GM11168 (cell line): ENCODE data around the gene IGF1R.

Experiments
- in situ Hi-C: fragments of 300-500 bp; cut with MboI; formaldehyde crosslinking; loops from one replicate; pipeline ENCODE4 v1.12.0; 2022; ENCODE audit warnings: low sequenced_read_pairs; ENCODE audit not compliant: unreplicated experiment

IGF1R gene

DNA sequence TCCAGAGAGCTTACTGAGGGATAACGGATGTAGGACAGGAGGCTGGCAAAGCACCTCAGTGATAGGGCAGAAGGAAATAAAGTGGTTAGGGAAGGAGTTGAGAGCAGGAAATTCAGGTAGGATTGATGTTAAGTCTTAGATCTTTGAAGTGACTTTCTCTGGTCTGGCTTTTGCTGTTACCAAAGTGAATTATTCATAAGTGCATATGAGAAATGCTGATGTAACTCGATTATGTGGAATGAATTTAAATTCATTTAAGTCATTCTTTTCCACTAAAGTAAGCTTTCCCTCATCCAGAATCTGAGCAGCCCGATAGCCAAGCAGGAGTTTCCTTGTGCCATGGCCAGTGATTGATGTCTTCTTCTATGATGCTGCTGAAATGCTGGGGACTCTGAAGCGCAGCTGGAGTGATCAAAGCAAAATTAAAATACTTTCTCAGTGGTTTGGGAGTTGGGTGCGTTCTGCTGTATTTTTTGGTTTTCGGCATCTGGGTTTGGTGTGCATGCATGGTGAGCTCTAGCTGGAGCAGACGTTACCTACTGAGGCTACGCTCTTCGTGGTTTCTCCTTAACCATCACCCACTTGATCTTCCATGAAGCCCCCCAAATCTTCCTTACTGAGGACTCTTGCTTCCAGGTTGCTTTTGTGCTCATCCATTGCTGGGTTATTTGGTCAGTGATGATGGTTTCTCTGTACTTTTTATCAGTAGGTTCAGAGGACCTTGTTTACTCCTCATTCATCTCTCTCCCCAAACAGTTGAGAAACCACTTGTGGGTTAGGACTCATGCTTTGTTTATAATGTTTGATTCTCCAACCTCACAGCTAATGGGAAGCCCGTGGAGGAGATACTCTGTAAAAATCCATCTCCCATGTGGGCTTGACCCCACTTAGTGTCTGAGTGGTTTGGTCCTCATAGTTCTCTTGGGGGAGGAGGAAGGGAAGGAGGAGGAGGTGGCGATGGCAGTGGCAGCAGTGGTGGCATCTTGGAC is 72.5 kb downstream of the IGF1R start:
- in situ Hi-C loops, result no loop called here

DNA sequence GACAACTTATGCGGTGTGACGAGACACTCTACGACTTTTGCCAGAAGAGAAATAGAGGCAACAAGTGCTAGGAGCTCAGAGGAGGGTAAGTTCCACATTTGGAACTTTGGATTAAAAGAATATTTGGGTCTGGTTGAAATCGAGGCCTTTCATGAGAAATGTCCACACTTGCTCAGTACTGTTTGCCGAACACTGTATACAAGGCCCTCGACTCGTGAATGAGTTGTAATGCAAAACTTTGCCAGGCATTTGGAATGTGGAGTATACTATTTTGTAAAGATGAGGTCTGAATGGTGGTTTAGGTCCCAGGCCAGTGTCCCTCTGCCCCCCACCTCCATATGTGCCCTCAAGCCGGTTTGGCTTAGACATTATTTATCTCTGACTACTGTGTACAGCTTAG is 73.9 kb downstream of the IGF1R start:
- in situ Hi-C loops, result no loop called here

DNA sequence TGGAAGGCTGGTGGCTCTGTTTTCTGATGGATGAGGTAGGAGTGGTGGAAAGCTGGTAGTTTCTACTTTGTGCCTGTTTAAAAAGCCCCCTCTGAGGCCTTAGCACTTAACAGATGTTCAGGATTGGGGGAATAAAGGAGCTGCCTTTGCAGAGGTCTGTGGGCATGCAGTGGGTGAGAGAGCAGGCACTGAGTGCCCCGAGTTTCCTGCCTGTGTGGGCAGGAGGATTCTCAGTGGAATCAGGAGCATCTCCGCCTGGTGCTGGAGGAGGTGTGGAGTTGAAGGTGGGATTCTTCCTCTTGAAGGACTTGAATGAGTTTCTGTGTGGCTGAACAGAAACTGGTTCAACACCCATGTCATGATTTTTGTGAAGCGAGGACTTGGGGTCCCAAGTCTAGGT is 74.3 kb downstream of the IGF1R start:
- in situ Hi-C loops, result no loop called here

DNA sequence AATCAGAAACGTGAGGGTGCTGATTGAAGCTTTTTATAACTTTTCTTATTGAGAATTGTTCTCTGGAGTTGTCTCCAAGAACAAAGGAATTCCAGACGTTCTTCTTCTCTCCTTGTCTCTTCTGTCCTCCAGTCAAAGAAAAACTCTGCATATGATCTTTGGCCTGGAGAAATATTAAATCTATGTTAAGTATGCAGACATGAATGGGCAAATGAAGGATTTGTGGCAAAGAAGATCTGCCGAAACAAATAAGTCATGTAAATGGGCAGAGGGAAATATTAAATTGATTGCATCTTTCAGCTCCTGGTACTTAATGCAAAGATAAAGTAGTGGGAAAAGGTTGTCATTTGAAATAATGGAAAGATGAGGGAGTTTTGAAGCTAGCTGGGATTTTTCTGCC is 74.9 kb downstream of the IGF1R start:
- in situ Hi-C loops, result no loop called here

- in situ Hi-C loops, result no loop called here
Measured at GRCh38 chr15:98724048-98724447, 75.7 kb downstream of the IGF1R start.

DNA sequence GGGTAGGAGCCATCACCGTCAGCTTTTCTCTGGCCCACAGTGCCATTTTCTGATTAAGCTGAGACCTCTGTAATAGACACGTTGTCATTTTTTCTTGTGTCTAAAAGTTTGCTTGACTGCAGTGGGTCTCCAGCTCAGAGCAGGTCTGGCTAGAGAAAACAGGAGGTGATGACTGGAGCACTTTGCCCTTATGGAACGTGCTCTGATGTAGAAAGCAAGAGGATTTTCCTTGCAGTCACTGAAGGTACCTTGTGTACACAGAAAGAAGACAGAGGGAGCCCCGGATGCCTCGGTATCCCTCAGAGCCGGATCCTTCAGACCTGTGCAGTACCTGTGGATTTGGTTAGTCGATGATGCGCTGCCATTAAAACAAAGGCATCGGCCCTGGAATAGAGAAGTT is 76.2 kb downstream of the IGF1R start:
- in situ Hi-C loops, result no loop called here

DNA sequence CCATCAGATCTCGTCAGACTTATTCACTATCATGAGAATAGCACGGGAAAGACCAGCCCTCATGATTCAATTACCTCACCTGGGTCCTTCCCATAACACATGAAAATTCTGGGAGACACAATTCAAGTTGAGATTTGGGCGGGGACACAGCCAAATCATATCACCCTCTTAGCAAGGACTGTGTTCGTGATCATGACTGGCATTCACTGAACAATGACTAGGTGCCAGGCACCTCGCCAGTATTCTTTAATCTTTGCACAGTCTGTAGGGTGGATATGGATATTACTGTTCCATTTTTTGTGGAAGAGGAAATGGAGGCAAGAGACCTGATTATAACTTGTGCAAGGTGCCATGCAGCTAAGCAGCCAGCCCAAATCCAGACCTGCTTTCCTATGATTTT is 77.5 kb downstream of the IGF1R start:
- in situ Hi-C loops, result no loop called here

DNA sequence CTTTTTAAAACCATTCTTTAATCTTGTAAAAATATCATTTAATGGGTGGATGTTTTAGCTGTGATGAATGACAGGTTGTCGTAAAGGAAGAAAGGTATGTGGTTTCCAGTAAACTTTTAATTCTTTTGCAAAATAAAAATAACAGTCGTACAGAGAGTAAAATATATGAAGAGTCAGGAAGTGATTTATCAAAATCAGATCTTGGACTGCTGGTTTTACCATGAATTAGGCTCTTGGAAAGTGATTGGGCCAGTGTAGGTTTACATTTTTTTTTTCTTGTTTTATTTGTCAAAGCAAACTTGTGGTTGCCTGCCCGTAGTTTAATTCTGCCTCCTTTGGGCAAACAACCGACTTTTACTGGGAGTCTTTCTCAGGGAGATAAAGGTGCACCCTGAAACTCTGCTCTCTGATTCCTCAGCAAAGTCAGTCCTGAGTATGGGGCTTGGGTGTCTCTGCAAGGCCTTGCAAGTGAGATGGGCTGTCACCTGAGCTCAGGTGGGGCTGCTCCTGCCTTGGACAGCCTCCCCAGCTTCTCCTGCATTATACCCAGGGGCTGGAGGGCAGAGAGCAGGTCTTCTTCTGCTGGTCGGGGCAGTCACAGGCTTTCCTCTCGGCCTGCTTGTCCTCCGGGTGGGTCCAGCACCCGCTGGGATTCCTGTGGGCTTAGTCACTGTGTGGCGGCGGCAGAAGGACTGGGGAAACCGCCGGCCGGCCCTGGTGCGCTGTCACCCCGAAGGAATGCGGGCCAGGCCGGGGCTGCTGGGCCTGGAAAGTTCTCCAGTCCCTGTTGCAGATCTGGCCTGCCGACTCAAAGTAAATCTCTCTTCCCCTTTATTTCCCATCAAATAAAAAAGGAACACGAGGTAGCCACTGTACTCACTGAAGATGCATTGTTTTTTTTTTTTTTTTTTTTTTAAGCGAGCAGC is 79.0 kb downstream of the IGF1R start:
- in situ Hi-C loops, result no loop called here

GRCh38 chr15:98728082-98728810 is 79.9 kb downstream of the IGF1R start:
- in situ Hi-C loops, result no loop called here

DNA sequence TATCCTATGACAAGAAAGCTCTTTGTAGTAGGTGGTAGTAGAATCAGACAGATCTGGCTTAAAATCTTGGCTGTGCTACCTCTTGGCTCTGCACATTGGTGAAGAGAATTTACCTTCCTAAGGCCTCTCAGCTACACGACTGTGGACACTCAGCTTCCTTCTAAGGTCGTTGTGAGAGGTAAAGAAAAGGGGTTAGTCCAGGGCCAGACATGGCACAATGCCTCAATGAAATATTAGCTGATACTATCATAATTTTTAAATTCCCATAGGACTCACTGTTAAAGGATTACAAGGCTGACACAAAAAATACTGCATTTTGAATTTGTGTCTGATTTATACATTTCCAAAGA is 80.4 kb downstream of the IGF1R start:
- in situ Hi-C loops, result no loop called here

DNA sequence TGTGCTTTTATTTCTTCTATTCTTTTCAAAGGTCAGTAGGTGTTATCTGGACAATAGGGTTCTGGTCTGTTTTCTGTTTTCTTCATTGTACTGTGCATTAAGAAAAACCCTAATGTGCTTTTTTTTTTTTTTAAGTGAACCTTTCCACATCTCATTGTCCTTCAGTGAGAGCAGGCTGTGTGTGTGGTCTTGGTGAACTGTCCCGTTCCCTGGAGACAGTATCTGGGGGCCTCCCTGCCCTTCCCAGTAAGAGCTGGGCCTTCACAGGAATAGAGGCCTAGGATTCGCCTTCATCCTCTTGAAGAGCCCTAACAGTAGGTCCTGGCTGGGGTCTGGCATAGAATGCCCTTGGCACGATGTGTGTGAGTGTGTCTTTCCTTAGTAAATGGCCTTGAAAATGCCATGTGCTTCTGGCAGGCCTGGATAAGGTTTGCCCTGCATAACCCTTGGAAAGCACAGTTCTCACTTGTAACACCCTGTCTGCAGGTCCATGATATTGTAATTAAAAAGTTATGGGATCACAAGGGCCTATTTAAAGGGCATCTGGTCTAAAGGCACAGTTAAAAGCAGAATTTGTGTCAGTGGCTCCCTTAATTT is 81.2 kb downstream of the IGF1R start:
- in situ Hi-C loops, result no loop called here

DNA sequence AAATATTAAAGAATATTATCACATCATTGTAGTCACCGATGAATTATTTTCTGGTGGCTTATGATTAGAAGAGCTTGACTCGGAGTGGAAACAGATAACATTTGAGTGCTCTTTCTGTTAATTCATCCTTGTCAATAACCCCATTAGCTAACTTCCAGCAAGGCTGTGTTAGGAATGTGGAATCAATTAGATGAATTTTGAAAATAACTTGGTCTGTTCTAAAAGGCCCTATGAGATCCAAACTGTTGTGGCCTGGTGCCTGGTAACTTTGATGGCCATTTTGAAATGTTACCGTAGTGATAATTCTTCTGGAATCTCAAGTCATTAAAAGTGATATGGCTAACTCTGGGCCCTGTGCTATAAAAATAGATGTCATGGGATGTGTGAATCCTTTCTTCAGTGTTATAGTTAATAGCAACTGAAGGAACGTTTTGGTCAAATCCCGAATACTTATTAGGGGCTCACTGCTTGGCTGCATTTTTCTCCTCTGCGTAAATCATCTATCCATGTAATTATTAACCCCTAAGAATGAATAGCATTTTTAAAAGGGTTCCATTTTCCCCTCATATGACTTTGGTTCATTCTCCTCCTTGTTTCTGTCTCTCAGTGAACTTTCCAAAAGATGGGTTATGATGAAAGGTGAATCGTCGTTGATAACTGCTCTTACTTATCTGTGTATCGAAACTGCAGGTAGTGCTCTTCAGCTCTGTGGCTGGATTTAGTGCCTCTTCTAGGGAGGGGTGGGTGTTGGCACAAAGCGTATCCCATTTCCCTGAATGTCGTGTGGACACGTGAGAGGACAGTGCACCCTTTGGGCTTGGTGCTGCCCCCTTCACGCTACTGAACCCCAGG is 82.7 kb downstream of the IGF1R start:
- in situ Hi-C loops, result no loop called here

GRCh38 chr15:98731712-98732450 is 83.5 kb downstream of the IGF1R start:
- in situ Hi-C loops, result no loop called here

DNA sequence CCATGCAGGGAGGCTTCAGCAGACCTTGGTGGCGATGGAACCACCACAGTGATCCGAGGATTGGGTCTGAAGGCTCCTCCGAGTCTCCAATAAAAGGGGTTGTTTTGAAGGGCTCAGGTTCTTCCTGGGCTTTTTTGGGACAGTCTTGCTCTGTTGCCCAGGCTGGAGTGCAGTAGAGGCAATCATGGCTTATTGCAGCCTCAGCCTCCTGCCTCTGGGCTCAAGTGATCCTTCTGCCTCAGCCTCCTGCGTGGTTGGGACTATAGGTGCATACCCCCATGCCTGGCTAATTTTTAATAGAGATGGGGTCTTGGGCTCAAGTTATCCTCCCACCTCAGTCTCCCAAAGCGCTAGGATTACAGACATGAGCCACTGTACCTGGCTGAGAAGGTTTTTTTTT is 84.8 kb downstream of the IGF1R start:
- in situ Hi-C loops, result no loop called here

DNA sequence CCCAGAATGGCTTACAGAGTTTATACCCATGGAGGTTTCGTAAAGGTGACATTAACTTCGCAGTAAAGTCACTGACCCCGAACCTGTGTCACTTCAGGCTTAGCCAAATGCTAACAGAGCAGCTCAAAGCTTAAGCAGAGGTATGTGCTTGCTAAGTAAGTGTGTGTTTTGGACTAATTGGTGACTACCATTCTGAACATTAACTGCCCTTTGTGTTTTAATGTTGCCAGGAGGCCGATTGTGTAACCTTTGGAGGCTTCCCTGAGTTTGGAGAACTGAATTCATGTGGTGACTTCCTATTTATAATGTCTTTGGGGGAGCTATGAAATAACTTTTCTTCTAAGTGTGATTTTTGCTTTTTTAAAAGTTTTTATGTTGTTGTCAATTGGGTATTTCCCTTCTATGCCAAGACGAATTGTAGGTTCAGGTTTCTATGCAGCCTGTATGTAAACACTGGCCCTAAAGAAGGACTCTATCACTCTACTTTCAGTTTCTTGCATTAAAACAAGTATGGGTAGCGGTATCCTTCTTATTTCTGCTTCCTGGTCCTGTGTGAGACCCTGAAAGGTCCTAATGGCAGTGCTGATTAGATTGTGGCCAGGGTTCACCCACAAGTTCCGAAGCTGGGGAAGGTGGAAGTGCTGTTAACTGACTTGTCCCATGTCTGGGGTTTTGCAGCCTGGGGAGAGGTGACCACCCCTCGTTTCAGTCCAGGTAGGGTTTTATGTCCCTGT is 86.3 kb downstream of the IGF1R start:
- in situ Hi-C loops, result no loop called here

DNA sequence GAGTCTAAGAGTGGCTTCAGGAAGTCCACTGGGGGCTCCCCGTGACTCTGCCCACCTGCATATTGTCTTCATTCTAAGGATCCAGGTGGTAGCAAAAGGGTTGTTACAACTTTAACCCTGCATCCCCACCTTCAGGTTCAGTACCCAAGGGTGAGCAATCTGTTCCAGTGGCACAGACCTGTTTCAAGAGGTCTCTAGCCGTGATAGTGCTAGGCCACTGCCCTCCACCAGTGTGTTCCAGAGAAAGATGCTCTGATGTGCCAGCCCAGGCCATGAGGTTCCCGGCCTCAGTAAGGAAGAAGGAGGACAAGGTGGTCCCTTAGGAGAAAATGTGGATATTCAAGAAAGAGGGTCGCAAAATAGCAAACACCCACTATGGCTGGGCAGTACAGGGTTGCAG is 87.0 kb downstream of the IGF1R start:
- in situ Hi-C loops, result no loop called here

DNA sequence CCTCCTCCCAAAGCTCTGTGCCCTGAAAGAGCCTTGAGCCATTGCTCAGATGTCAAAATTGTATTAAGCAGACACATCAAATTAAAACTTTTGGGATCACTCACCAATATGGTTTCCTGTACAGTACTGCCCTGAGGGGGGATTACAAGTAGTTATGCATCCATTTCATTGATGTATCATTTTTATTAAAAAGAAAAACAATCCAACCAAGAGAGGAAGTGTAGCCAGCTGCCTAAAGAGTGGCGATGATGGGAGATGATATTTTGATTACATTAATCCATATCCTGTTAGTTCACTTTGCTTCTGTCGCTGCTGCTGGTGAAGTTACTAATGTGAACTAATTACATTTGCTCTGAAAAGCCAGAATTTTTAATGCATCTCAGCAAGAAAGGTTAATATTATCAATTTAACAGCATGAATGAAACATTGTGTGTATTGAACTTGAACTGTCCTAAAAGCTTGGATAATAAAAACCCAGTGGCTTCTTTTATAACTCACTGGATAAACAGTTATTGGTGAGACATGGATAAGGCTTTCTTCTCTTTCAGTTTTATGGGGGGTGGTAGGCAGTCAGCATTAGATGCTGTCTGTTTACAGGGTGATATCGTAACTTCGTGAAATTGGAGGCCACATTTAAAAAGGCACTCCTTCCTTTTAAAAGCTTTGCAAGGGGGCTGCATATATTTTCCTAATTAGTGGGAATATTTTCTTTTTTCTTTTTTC is 87.7 kb downstream of the IGF1R start:
- in situ Hi-C loops, result no loop called here
